ENCODE results near the gene TYK2.
"Not testable (repeated sequence)": the region's sequence is repeated elsewhere in the genome, so short reads cannot be mapped to it uniquely, and the experiment has no call there.

The TYK2 gene

GRCh38 chr19:10368101-10368803 lies 12.1 kb downstream of the TYK2 start:
- DNase-seq (ENCODE audit: low spot score) (no peak), ATAC-seq (ENCODE audit: low read depth) (no peak; the same call in 2 of the 3 replicates)
- peaks cover 50% of the 10 kb centered on the region for H3K36me3 ChIP-seq (ENCODE audit: low read depth)
- TF ChIP-seq CTCF (IDR thresholded peaks at IDR 0.05; ENCODE audit: poor library complexity, severe bottlenecking): no peak
- H3K27me3 ChIP-seq (ENCODE audit: insufficient read depth, poor library complexity, severe bottlenecking): no peaks in the 10 kb centered on the region
- H3K4me1 ChIP-seq (ENCODE audit: insufficient read depth, poor library complexity, severe bottlenecking): no peaks in the 10 kb centered on the region
- H3K4me3 ChIP-seq (ENCODE audit: severe bottlenecking): no peak overlapping the region
- no peak overlapping the region for H3K27ac ChIP-seq (ENCODE audit: poor library complexity, severe bottlenecking)
- no peaks in the 10 kb centered on the region for H3K9me3 ChIP-seq (ENCODE audit: severe bottlenecking)

GRCh38 chr19:10366950-10367512 lies 13.3 kb downstream of the TYK2 start:
- not testable (repeated sequence) for H3K4me3 ChIP-seq (ENCODE audit: severe bottlenecking); H3K27ac ChIP-seq (ENCODE audit: poor library complexity, severe bottlenecking); H3K4me1 ChIP-seq (ENCODE audit: insufficient read depth, poor library complexity, severe bottlenecking); H3K9me3 ChIP-seq (ENCODE audit: severe bottlenecking); ATAC-seq (ENCODE audit: low read depth); DNase-seq (ENCODE audit: low spot score); H3K27me3 ChIP-seq (ENCODE audit: insufficient read depth, poor library complexity, severe bottlenecking)
- peaks cover 46% of the 10 kb centered on the region for H3K36me3 ChIP-seq (ENCODE audit: low read depth)

GRCh38 chr19:10365518-10365917 lies 14.9 kb downstream of the TYK2 start:
- TF ChIP-seq CTCF (IDR thresholded peaks at IDR 0.05; ENCODE audit: poor library complexity, severe bottlenecking): no peak
- H3K27ac ChIP-seq (ENCODE audit: poor library complexity, severe bottlenecking): no peak overlapping the region
- no peak for DNase-seq (ENCODE audit: low spot score)
- H3K4me1 ChIP-seq (ENCODE audit: insufficient read depth, poor library complexity, severe bottlenecking): no peaks in the 10 kb centered on the region
- H3K4me3 ChIP-seq (ENCODE audit: severe bottlenecking): no peak overlapping the region
- ATAC-seq (ENCODE audit: low read depth): no peak
- no peaks in the 10 kb centered on the region for H3K27me3 ChIP-seq (ENCODE audit: insufficient read depth, poor library complexity, severe bottlenecking)
- peaks cover 35% of the 10 kb centered on the region for H3K36me3 ChIP-seq (ENCODE audit: low read depth)
- H3K9me3 ChIP-seq (ENCODE audit: severe bottlenecking): no peaks in the 10 kb centered on the region

GRCh38 chr19:10364644-10365043 lies 15.7 kb downstream of the TYK2 start:
- Histone ChIP-seq H3K4me1 (ENCODE audit: insufficient read depth, poor library complexity, severe bottlenecking) (no peaks in the 10 kb centered on the region), H3K9me3 (ENCODE audit: severe bottlenecking) (no peaks in the 10 kb centered on the region), H3K4me3 (ENCODE audit: severe bottlenecking) (no peak overlapping the region), H3K27me3 (ENCODE audit: insufficient read depth, poor library complexity, severe bottlenecking) (no peaks in the 10 kb centered on the region), H3K36me3 (ENCODE audit: low read depth) (peaks cover 31% of the 10 kb centered on the region), H3K27ac (ENCODE audit: poor library complexity, severe bottlenecking) (no peak overlapping the region)
- TF ChIP-seq CTCF (IDR thresholded peaks at IDR 0.05; ENCODE audit: poor library complexity, severe bottlenecking): no peak
- no peak for DNase-seq (ENCODE audit: low spot score)
- no peak for ATAC-seq (ENCODE audit: low read depth)

DNA sequence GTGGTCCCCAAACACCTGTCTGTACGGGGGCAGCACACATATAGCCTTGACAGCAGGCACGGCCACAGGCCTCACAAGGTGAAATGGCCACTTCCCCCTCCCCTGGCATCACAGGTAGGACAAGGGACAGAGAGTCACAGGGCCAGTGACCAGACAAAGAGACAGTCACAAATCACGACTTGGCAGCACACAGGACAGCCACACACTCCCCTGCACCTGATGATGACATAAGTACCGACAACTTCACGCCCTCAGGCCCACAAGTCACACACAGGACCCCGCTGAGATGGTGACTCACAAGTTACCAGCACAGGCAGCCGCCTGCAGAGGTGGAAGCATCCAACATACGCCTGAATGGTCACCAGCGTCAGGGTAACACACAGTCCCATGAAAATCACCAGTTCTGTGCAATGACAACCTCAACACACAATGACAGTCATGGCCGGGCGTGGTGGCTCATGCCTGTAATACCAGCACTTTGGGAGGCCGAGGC lies 16.5 kb downstream of the TYK2 start:
- H3K4me1 ChIP-seq (ENCODE audit: insufficient read depth, poor library complexity, severe bottlenecking): no peaks in the 10 kb centered on the region
- H3K9me3 ChIP-seq (ENCODE audit: severe bottlenecking): no peaks in the 10 kb centered on the region
- no peak for ATAC-seq (ENCODE audit: low read depth)
- DNase-seq (ENCODE audit: low spot score): no peak
- H3K27ac ChIP-seq (ENCODE audit: poor library complexity, severe bottlenecking): no peak overlapping the region
- no peak overlapping the region for H3K4me3 ChIP-seq (ENCODE audit: severe bottlenecking)
- H3K36me3 ChIP-seq (ENCODE audit: low read depth): peaks cover 33% of the 10 kb centered on the region
- H3K27me3 ChIP-seq (ENCODE audit: insufficient read depth, poor library complexity, severe bottlenecking): no peaks in the 10 kb centered on the region
- TF ChIP-seq CTCF (IDR thresholded peaks at IDR 0.05; ENCODE audit: poor library complexity, severe bottlenecking): no peak

Measured in RWPE2 (cell line).